ENCODE data around the gene ABL2. TPM values are rescaled to one million over a fixed set of nuclear protein-coding genes. Genes with fewer than 3 reads are reported as not detected.

Gene ABL2
- total and polyA plus RNA-seq, 9 of the 15 experiments (the other 6 are each of a cell fraction or from before 2014, with no cell fraction given), result 1.4 to 15.0 (median 8.6) TPM

GRCh38 chr1:179052776-179053175 lies 176.7 kb downstream of the ABL2 start:
- in situ Hi-C loops (cut with MboI) (no loop called here), intact Hi-C loops (cut with micrococcal nuclease) (no loop called here)
- Histone ChIP-seq H2AFZ (ENCODE audit: low read depth, low read length) (no peak overlapping the region), H3K9me3 (replicated peaks; ENCODE audit: control insufficient read depth, insufficient read depth, low read depth, low read length) (no peaks in the 10 kb centered on the region), H3K9ac (ENCODE audit: insufficient read depth in 1 of 2, low read depth in 2 of 2, low read length in 2 of 2) (no peak overlapping the region; a peak in 1 of 4 replicates), H3K9me1 (ENCODE audit: control insufficient read depth, insufficient read depth, low read length) (no peaks in the 10 kb centered on the region), H3K4me3 (no peak overlapping the region), H3K27ac (ENCODE audit: extremely low read depth, low read depth, low read length) (no peak overlapping the region; the same call in 2 of the 3 replicates), H3K4me1 (replicated peaks in 1 of 2; ENCODE audit: control insufficient read depth in 2 of 2, insufficient read depth in 2 of 2, low read length in 2 of 2) (peaks cover 20 to 38% of the 10 kb centered on the region in 2 experiments), H4K20me1 (replicated peaks; ENCODE audit: control insufficient read depth, insufficient read depth, low read length) (no peaks in the 10 kb centered on the region), H3K79me2 (ENCODE audit: control insufficient read depth, insufficient read depth, low read length) (peaks cover 22% of the 10 kb centered on the region), H3K27me3 (ENCODE audit: control insufficient read depth in 2 of 2, insufficient read depth in 2 of 2, low read length in 2 of 2) (no peaks in the 10 kb centered on the region), H3K36me3 (ENCODE audit: control insufficient read depth, insufficient read depth, low read length) (peaks cover 59% of the 10 kb centered on the region), H3K4me2 (ENCODE audit: insufficient read depth, low read length) (peak overlapping the region; percentile 3; the same call in 1 of the 2 replicates)
- ATAC-seq (peak; percentile 9; the same call in 1 of the 3 replicates), FAIRE-seq (no peak), DNase-seq (ENCODE audit: extremely low read depth in 1 of 4, low spot score in 3 of 4) (no peak)
- WGBS (ENCODE audit: insufficient coverage, low coverage, missing lambda C conversion rate), result 43% methylated on average over 2 of the region's 2 CpGs
- ChIA-PET CTCF (ENCODE audit: low intra/inter-chr PET ratio) (no interaction called here), POLR2A (interaction anchor here (1.0 kb wide), 1 partner anchor 17 kb away, joined by 3 read pairs; no protein-coding TSS in a partner anchor)
- BruUV-seq (replicated peaks), result no TSS peak
- TF ChIP-seq MTA3 (IDR thresholded peaks at IDR 0.05; ENCODE audit: borderline replicate concordance) (0 out of 2 replicates have a peak, but pooled peaks have one; percentile 41), ARID1B (IDR thresholded peaks at IDR 0.05) (peak; percentile 71), CTBP1 (IDR thresholded peaks at IDR 0.05; ENCODE audit: borderline replicate concordance) (peak; percentile 43; the same call in 1 of the 2 replicates), MTA1 (IDR thresholded peaks at IDR 0.05; ENCODE audit: borderline replicate concordance) (0 out of 2 replicates have a peak, but pooled peaks have one; percentile 23), EGR1 (conservative IDR thresholded peaks at IDR 0.05) (no peak), THRB (CRISPR knock-in tag; conservative IDR thresholded peaks at IDR 0.05) (no peak), PTTG1 (tag; IDR thresholded peaks at IDR 0.05; ENCODE audit: low read depth) (no peak), SMARCE1 (IDR thresholded peaks at IDR 0.05) (peak; percentile 61; the same call in 1 of the 2 replicates), L3MBTL2 (IDR thresholded peaks at IDR 0.05) (0 out of 2 replicates have a peak, but pooled peaks have one; percentile 4), IRF9 (tag; IDR thresholded peaks at IDR 0.05) (no peak), MAFG (tag; conservative IDR thresholded peaks at IDR 0.05) (no peak), SUPT5H (IDR thresholded peaks at IDR 0.05) (no peak), POU5F1 (IDR thresholded peaks at IDR 0.05; ENCODE audit: borderline replicate concordance, low read depth, low read length, partially characterized antibody) (no peak), GATAD2B (IDR thresholded peaks at IDR 0.05; ENCODE audit: borderline replicate concordance) (no peak), CEBPB (tag; IDR thresholded peaks at IDR 0.05) (peak; percentile 93), BRF1 (IDR thresholded peaks at IDR 0.05; ENCODE audit: borderline replicate concordance, extremely low read depth, insufficient read length) (no peak), ZBTB12 (CRISPR knock-in tag; IDR thresholded peaks at IDR 0.05) (no peak), ZNF398 (CRISPR knock-in tag; IDR thresholded peaks at IDR 0.05) (no peak), CC2D1A (IDR thresholded peaks at IDR 0.05) (no peak)
